GM19468 (cell line): ENCODE data around the gene KIF26B.

Experiments used
- ATAC-seq: cut with Tn5 transposase; IDR thresholded peaks from one replicate; pipeline ENCODE4 v1.9.1; 2021; ENCODE audit warnings: mild to moderate bottlenecking, moderate library complexity, moderate number of reproducible peaks; ENCODE audit not compliant: unreplicated experiment; ENCODE audit errors: extremely low read depth

The KIF26B gene

DNA sequence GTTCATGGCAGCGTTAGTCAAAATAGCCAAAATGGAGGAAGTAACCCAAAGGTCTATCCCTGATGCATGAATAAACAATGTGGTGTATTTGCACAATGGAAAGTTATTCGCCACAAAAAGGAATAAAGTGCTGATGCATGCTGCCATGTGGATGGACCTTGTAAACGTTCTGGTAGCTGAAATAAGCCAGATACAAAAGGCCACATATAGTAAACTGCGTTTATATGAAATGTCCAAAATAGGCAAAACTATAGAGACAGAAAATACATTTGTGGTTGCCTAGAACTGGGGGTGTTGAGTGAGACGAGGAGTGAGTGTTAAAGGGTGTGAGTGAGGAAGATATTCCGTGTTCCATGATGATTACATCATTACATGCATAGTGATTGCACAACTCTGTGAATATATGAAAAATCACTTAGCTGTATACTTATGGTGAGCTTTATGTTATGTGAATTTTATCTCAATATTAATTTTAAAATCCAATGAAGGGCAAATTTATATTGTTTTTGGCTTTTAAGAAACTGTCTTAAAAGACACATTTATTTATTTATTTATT is 321.3 kb downstream of the KIF26B start:
- ATAC-seq: no peak

DNA sequence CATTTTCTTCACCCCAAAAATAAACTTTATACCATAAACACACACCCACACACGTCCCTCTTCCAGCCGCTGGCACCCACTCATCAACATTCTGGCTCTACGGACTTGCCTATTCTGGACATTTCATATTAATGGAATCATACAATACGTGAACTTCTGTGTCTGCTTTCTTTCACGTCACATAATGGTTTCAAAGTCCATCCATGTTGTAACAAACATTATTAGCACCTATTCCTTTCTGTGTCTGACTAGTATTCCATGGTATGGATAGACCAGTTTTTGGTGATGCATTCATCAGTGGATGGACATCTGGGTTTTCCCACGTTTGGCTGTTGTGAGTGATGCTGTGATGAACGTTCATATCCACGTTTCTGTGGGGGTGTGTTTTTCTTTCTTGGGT is 323.2 kb downstream of the KIF26B start:
- ATAC-seq: no peak

DNA sequence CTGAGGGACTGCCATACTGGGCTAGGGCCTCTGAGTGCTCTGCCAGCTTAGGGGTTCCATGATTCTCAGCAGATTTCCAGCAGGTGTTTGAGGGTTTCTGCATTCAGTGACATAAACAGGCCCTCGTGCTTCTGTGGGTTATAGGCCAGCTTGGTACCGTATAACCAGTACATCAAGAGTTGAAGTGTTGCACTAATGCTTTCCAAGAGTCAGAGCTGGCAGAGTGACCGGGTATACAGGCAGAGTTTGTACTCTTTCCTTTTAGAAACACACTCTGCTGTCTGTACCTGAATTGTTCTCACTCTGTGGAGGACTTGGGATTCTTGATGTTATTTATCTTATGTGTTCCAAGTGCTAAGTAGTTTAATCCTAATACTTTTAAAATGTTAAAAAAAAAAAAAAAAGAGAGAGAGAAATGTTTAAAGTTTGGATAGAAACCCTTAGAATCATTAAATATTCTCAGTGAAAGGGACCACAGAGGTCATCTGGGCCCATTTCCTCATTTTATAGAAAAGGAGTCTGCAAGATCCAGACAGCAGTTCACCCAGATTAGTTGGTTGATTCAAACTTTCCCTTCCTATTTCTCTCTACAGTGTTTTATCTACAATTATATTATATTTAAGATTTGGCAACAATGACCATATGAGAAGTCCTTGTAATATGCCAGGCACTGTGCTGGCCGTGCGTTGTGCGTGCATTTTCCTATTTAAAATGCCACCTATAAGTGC is 325.8 kb downstream of the KIF26B start:
- ATAC-seq: no peak

DNA sequence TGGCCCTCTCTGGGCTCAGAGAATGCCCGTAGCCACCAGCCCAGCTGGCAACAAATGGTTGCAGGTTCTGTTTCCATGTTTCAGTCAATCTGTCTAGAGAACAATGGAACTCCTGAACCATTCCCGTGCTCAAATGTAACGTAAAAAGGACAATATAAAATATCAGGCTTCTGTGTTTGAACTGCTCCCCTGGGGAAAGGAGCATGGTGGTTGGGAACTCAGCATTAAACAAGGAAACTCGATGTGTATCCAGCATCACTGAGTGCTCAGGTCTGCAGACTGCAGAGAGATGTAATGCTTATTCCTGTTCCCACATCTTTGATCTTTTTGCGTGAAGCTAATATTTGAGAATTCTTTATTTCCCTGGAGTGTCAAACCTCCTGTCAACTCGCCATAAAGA is 326.5 kb downstream of the KIF26B start:
- no peak for ATAC-seq

DNA sequence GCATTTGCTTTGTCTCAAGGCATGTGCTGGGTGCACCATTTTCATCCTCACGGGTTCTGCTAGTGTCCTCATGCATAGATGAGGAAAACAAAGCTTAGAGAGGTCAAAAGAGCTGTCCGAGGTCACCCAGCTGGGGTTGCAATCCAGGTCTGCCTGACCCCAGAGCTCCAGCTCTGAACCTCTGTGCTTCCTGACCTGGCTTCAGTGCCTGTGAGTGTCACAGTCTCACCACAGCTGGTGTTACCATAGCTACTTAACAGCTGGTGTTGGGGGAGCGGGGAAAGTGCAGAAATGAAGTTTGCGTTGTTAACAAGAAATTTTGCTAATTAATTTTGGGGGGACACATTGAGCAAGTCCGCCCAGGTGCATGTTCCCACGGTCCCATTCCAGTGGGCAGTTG is 328.5 kb downstream of the KIF26B start:
- no peak for ATAC-seq

DNA sequence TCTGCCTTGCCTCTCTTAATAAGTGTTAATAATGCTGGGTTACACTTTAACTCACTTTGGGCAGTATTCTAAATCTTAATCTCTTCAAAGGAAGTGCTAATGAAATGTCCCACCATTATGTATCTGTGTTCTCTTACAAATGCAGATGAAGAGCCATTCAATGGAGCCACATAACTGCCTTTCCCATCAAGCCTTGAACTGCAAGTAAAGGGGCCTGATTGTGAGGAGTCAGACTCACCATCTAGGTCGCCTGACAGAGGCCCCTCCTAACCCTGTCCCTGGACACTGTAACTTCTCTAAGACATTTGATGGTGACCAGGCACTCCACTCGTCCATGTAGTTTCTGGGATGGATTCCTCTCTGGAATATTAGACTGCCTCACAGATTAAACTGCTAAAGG is 329.4 kb downstream of the KIF26B start:
- ATAC-seq: no peak

DNA sequence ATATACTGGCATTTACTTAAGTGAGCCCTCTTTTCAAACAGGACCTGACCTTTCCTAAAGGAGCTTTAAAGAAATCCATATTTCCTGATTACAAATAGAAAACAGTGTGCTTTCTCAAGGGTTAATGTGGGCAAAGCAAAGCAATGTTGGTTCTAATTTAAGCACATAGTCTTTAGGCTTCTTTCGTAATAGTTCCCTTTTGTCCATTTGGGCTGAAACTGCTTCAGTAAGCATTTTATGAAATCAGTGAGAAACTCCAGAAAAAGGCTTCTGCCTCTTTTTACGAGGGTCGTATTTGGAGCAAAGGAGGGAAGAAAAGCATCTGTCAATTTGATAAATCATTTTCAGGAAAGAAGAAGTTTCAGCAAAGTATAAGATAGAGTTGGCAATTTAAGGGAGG is 331.2 kb downstream of the KIF26B start:
- ATAC-seq: no peak

DNA sequence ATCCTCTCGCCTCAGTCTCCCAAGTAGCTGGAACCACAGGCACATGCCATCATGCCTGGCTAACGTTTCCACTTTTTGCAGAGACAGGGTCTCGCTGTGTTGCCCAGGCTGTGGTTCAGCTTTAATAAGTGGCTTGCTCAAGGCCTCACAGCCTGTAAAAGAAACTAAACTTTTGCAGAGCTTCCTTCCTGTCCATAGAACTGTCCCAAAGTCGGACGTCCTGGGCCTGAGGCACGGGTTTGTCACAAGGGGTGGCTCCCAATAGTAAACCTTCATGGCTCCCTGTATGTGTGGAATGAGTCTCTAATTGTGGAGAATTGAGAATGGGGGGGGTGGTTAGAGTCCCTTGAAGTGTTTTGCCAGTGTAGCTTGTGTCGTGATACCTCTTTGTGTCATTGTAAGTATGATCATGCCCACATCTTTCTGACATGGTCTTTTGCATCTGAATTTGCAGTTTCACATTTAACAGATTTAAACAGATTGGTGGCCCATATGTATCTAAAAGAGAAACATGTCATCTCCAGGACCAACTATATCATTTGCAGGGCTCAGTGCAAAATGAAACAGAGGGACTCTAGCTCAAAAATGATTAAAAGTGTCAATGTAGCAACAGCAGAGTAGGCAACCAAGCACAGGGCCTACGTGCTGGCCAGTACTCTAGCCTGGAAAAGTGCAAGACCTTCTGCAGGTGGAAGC is 332.1 kb downstream of the KIF26B start:
- no peak for ATAC-seq

DNA sequence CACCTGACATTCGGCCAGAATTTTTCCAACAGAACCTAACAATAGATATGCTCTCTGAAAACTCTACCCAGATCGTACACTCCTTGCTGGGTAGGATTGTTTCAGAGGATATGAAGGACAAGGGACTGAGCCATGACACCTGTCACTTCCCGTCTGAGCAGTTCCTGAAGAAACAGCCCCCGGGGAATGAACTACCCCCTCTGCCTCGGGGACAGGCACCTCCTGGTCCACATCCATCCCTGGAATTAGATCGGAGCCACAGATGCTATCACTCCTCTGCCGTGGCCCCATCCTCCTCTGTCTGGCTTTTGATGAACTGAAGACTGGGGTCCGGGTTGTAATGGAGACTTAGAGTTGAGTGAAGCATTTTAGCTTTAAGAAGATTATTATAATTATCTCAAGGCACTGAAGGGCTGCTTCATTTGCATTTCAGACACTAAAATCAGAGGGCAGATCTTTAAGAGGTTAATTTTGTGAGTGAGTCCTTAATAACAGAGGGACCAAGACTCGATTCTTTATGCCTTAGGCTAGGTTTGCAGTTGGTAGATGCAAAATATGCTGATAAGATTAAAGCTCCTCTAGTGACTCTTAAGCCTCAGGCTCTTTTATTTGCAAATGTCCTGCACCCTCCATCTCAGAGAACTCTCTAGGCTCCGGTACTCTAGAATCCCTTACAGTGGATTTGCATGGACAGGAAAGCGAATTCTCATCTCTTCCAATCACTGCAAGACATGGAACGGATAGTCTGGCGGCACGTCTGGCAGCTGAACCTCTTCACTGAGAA is 333.8 kb downstream of the KIF26B start:
- no peak for ATAC-seq

DNA sequence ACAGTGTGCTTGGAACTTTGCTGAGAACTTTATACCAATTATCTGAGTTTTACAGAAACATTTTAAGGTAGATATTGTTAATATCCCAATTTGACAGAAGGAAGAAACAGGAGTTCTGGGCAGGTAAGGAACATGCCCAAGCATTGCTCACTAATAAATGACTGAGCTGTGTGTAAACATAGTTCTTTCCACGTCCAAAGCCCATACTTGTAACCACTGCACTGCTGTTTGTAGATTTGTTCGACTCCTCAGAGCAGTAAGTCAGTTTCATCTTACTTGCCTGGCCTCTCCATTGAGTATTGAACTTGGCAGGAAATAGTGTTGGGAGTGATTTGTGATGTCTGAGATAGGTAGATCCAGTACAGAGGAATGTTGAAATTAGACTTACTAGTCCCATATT is 335.1 kb downstream of the KIF26B start:
- ATAC-seq: no peak

DNA sequence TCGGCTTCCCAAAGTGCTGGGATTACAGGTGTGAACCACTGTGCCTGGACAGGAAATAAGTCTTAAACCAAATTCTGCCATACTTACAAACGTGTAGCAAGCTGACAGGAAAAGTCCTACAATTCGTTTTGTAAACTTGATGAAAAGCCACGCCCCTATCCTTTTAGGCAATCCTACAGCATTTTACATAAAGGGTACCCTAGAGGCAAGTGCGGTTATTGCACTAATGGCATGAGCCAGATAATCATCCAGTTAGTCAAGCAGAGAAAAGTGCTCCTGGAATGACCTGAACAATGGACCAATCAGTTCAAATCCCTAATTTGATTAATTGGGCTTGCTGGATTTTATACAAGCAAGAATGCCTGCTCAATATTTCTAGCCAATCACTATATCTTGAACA is 338.2 kb downstream of the KIF26B start:
- no peak for ATAC-seq

DNA sequence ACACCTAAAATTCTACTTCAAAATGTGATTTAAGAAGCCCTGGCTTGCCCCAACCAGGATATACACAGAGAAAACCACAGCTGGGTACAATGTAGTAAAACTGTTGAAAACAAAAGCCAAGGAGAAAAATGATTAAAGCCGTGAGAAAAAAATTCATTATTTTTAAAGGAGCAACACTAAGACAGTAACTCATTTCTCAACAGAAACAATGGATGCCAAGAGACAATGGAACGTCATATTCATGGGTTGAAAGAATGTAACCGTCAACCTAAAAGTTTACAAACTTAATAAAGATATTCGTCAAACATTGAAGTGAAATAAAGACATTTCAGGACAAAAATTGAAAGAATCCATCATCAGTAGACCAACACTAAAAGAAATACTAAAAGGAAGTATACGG is 340.9 kb downstream of the KIF26B start:
- ATAC-seq: no peak

DNA sequence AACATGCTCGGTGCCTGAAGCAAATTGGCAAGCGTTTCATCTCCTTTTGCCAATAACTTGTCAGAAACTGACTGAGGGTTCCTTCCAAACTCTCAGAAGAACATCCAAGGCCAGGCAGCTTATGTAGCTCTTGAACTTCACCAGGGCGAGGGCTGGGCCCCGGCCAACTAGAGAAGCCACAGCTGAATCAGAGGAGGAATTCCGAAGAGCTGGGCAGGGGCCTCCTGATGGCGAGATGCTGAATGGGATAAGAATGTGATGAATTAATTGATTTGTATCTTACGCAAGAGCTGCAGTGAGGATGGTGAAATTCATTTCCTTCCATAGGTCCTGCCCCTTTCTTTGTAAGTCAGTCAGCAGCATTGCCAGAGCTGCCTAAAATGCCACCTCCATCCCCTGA is 345.8 kb downstream of the KIF26B start:
- no peak for ATAC-seq

DNA sequence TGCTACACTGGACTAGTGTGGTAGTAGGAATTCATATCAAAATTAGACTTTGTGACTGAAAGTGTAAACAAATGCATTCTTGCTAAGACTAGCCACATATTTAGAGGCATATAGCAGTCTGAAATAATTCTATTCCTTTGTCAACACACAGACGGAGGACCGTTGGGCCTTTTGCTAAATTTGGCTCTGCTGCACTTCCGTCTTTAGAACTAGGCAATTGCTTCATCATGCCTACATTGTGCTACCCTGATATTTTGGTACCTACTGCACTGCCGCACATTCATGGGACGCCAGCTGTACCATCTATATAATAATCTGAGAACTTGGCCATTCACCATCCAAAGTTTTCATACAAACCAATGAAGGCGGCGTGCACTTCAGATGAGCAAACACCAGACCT is 346.8 kb downstream of the KIF26B start:
- no peak for ATAC-seq

DNA sequence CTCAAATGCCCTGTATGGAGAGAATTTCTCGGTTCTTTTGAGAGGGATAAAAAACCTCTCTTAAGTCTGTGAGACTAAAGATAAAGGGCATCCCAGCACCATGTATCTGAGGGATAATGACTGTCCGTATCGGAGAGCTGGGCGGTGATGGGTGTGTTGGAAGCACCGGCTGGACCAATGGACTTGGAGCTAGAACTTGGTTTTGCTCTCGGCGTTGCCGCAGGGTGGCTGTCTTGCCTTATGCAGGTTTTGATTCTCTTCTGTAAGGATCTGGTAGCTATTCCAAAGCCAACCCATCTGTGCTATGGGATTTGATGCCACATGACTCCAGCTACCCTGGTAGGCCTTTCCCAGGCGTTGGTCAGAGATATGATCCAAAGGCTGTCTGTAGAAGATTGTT is 348.8 kb downstream of the KIF26B start:
- no peak for ATAC-seq

DNA sequence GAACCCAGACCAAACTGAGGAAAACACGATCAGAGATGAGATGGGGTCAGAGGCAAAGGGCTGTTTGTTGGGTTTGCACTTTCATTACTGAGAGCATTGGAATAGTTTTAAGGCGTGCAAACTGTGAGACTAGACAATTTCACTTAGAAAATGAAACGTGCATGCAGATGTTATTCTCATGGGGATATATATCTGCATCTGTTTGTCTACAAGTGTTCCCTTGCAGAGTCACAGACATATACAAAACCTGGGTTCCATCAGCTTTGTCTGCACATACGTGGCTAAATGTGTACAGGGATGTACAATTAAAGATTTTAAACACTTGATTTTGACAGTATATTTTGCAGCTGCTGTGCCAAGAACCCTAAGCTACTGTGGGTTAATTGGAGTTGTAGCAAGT is 355.4 kb downstream of the KIF26B start:
- ATAC-seq: no peak

DNA sequence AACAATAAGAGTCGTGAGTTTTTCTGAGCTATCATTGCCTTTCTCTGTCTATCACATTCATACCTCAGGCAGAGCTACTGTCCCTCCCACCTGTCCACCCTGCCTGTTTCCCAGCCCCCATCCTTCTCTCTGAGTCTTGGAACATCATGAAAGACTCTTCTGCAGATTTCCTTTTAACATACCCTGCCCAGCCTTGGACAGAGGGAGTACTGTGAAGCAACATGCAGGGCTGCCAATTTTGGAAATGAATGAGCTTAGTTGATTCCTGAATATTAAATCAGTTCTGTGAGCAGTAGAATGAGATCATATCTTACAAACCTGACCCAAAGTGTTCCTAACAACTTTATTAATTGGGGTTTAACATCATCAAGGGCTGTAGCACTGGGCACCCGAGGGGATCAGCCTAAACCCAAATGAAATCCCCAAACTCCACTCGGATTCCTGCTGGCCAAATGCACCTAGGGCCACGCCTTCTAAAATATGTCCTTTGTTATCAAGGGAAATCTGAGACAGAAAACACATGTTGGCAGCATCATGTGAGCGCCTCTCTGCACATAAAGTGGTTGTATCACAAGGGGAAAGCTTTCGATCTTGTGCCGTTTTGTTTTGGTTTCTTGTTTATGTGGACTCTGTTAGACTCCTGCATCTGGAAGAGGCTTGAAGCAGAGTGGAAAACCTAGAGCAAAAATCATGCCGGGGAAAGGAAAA is 357.6 kb downstream of the KIF26B start:
- no peak for ATAC-seq

DNA sequence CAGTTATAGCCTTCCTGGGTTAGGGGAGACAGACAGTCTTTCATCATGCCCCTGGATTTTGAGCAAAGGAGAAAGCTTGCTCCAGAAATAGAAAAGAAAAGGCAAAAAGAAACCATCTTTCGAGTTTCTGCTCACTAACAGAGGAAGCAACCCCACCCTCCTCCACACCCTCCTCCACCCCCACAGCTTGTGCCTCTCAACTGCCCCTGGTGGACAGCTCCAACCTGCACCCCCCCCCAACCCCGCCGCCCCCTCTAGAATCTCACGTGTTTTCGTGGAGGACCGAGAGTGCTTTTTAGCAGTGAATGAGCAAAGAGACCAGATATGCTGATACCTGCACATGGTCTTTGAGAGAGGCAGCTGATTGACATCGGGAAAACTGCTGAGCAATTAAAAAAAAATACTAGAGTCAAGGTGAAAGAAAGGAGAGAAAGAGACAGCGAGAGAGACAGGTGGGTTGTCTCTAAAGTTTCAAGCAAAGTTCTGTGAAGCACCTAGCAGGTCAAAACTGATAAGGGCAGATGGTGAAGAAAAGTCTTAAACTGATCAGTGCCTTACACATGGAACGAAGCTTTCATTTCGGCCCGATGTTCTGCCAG is 358.3 kb downstream of the KIF26B start:
- ATAC-seq: no peak

DNA sequence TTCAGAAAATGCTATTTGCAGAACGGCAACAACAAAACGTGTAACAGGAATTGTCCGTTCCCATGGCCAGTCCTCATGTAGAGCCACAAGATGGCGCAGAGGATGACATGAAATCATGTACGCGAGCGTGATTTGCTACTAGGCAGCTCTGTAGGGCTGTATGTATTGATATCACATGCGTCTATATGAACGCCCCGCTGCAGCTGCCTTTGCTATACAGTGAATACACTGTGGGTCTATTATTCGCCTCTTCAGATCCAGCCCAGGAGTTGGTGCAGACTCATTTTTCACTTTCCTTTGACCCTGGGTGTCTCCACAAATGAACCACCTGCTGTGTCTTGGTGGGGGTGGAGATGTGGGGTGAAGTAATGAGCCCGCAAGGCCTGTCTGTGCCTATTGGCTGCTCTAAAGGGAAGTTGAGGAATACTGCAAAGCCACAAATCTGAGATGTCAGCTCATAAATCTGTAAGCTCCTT is 361.5 kb downstream of the KIF26B start:
- no peak for ATAC-seq

DNA sequence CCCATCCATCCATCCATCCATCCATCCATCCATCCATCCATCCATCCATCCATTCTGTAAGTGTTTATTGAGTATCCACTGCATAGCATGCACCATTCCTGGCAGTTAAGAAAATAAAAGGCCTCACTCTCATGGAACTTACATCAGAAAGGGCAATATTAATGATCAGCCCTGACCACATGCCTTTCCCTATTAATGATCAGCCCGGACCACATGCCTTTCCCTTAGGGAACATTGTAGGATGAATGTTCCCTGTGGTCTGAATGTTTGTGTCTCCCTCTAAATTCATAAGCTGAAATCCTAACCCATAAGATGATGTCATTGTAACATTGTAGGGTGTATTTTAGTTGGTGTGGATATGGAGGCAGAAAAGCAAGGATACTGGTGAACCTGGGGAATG is 365.8 kb downstream of the KIF26B start:
- no peak for ATAC-seq
